Liver (tissue), 9 donors: ENCODE results near the gene TEX12. TPM values are rescaled to one million over a fixed set of nuclear protein-coding genes. Genes with fewer than 3 reads are reported as not detected.

Experiments used
- DNase-seq: peaks from one replicate; pipeline ENCODE4 v3.0.0-alpha.2; 2017; ENCODE audit warnings: low spot score
- H3K27ac ChIP-seq, 2 donors: one replicate each; pipeline ENCODE4 v1.7.0; 2013; ENCODE audit warnings: inconsistent platforms in 2 of 2, low read length in 2 of 2, control low read depth in 1 of 2, low read depth in 1 of 2, mild to moderate bottlenecking in 1 of 2
- H3K27me3 ChIP-seq, 4 donors: one replicate each; pipeline versions ENCODE4 v1.6.1 to v1.7.0; 2013; ENCODE audit warnings: low read length in 3 of 4, inconsistent platforms in 1 of 4, mild to moderate bottlenecking in 1 of 4, moderate library complexity in 1 of 4; ENCODE audit not compliant: control insufficient read depth in 4 of 4, insufficient read depth in 4 of 4
- H3K36me3 ChIP-seq, 4 donors: one replicate each; pipeline versions ENCODE4 v1.6.1 to v1.7.0; 2013; ENCODE audit warnings: low read length in 3 of 4, mild to moderate bottlenecking in 3 of 4, low read depth in 1 of 4, moderate library complexity in 1 of 4; ENCODE audit not compliant: control insufficient read depth in 4 of 4, insufficient read depth in 3 of 4
- H3K4me1 ChIP-seq, 4 donors: one replicate each; pipeline versions ENCODE4 v1.6.1 to v1.7.0; 2013; ENCODE audit warnings: low read length in 3 of 4, mild to moderate bottlenecking in 3 of 4, moderate library complexity in 1 of 4; ENCODE audit not compliant: control insufficient read depth in 4 of 4, insufficient read depth in 4 of 4
- H3K4me3 ChIP-seq, 3 donors: one replicate each; pipeline versions ENCODE4 v1.6.1 to v1.7.0; 2013; ENCODE audit warnings: low read length in 3 of 3, control low read depth in 1 of 3, low read depth in 1 of 3, mild to moderate bottlenecking in 1 of 3
- H3K9ac ChIP-seq, 2 donors: one replicate each; pipeline ENCODE4 v1.7.0; 2013; ENCODE audit warnings: low read length in 2 of 2, mild to moderate bottlenecking in 2 of 2, moderate library complexity in 2 of 2, control low read depth in 1 of 2, low read depth in 1 of 2
- H3K9me3 ChIP-seq, 4 donors: one replicate each; pipeline versions ENCODE4 v1.6.1 to v1.7.0; 2013; ENCODE audit warnings: low read length in 3 of 4; ENCODE audit not compliant: control insufficient read depth in 4 of 4
- ATF3 ChIP-seq: IDR thresholded peaks from 2 replicates; pipeline ENCODE4 v1.6.1; 2016; ENCODE audit warnings: antibody characterized with exemption
- EGR1 ChIP-seq, 2 donors: IDR thresholded peaks; 2 replicates each; pipeline ENCODE4 v1.6.1; 2016 to 2018; ENCODE audit warnings: antibody characterized with exemption in 2 of 2, low read depth in 2 of 2
- FOXA1 ChIP-seq: IDR thresholded peaks from 2 replicates; pipeline ENCODE4 v1.6.1; 2016; ENCODE audit warnings: antibody characterized with exemption
- FOXA2 ChIP-seq: IDR thresholded peaks from 2 replicates; pipeline ENCODE4 v1.6.1; 2016; ENCODE audit warnings: antibody characterized with exemption
- GABPA ChIP-seq, 2 donors: IDR thresholded peaks in 1 of 2; conservative IDR thresholded peaks in 1 of 2; 2 replicates each; pipeline ENCODE4 v1.6.1; 2016; ENCODE audit warnings: antibody characterized with exemption in 2 of 2, mild to moderate bottlenecking in 1 of 2, moderate library complexity in 1 of 2
- HNF4A ChIP-seq, 2 donors: conservative IDR thresholded peaks; 2 replicates each; pipeline ENCODE4 v1.6.1; 2016; ENCODE audit warnings: antibody characterized with exemption in 2 of 2, mild to moderate bottlenecking in 2 of 2
- HNF4G ChIP-seq: IDR thresholded peaks from 2 replicates; pipeline ENCODE4 v1.6.1; 2016; ENCODE audit warnings: antibody characterized with exemption
- JUND ChIP-seq, 2 donors: IDR thresholded peaks; 2 replicates each; pipeline ENCODE4 v1.6.1; 2016; ENCODE audit warnings: antibody characterized with exemption in 2 of 2
- NR2F2 ChIP-seq: IDR thresholded peaks from 2 replicates; pipeline ENCODE4 v1.6.1; 2016; ENCODE audit warnings: antibody characterized with exemption
- RAD21 ChIP-seq, 2 donors: IDR thresholded peaks; 2 replicates each; pipeline ENCODE4 v1.6.1; 2016; ENCODE audit warnings: antibody characterized with exemption in 2 of 2, mild to moderate bottlenecking in 2 of 2
- RXRA ChIP-seq, 2 donors: IDR thresholded peaks; 2 replicates each; pipeline ENCODE4 v1.6.1; 2017 to 2018; ENCODE audit warnings: antibody characterized with exemption in 2 of 2, mild to moderate bottlenecking in 1 of 2
- SP1 ChIP-seq: IDR thresholded peaks from 2 replicates; pipeline ENCODE4 v1.6.1; 2018; ENCODE audit warnings: antibody characterized with exemption, mild to moderate bottlenecking
- TAF1 ChIP-seq: conservative IDR thresholded peaks from 2 replicates; pipeline ENCODE4 v1.6.1; 2016; ENCODE audit warnings: antibody characterized with exemption, mild to moderate bottlenecking
- YY1 ChIP-seq: IDR thresholded peaks from 2 replicates; pipeline ENCODE4 v1.6.1; 2016; ENCODE audit warnings: antibody characterized with exemption, mild to moderate bottlenecking
- WGBS: extraction: QIAGEN DNeasy Blood & Tissue Kit; methylation state at CpG from one replicate; pipeline ENCODE4 v1.1.7; 2013; 5-methylcytosine and 5-hydroxymethylcytosine counted together
- polyA plus RNA-seq, 2 donors: library from polyadenylated mRNA; stranded (reverse) in 1 of 2; unstranded in 1 of 2; fragments of 200-250 nt in 1 of 2; fragments of >200 nt in 1 of 2; fragmentation: Nextera tagmentation in 1 of 2; extraction: Ambion mirVana in 1 of 2; gene quantifications; one replicate each; pipeline versions ENCODE4 v1.2.1 to v1.2.3, GENCODE V29; 2013 to 2015
- total RNA-seq, 2 donors: library from RNA; depleted of rRNA; stranded (reverse); fragments of >200 nt; gene quantifications; one replicate each; pipeline ENCODE4 v1.2.3, GENCODE V29; 2014
- TF ChIP-seq, protein P1 (sequence below): IDR thresholded peaks from 2 replicates; pipeline ENCODE4 v1.6.1; 2016; ENCODE audit warnings: antibody characterized with exemption, mild to moderate bottlenecking
- TF ChIP-seq, protein P2 (sequence below): IDR thresholded peaks from 2 replicates; pipeline ENCODE4 v1.6.1; 2016; ENCODE audit warnings: antibody characterized with exemption
- TF ChIP-seq, protein P3 (sequence below): IDR thresholded peaks from 2 replicates; pipeline ENCODE4 v1.6.1; 2016; ENCODE audit warnings: antibody characterized with exemption
- TF ChIP-seq, protein P4 (sequence below): fragments of 150-350 bp; IDR thresholded peaks from 2 replicates; pipeline ENCODE4 v1.5.1; 2017; ENCODE audit warnings: improper control_type of control experiment, low read depth, low read length; ENCODE audit not compliant: missing input control
- donor health status: healthy.
- donor health status: healthy.
- donor health status: healthy.
- donor health status: healthy.
- donor health status: healthy.

Gene TEX12
- total and polyA plus RNA-seq, 4 donors: 0.07 to 0.42 (median 0.29) TPM; not detected in 1

DNA sequence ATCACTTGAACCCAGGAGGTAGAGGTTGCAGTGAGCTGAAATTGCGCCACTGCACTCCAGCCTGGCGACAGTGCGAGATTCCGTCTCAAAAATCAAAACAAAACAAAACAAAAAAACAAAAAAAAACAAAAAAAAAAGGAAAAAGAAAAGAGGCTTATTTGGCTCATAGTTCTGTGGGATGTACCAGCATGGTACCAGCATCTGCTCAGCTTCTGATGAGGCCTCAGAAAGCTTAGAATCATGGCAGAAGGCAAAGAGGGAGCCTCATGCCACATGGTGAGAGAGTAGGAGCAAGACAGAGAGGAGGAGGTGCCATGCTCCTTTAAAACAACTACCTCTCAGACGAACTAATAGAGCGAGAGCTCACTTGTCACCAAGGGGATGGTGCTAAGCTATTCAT, 48.4 kb downstream of the TEX12 start:
- DNase-seq: no peak
- H3K4me1 ChIP-seq: peaks cover 6 to 75% (median 51%) of the 10 kb centered on the region in 4 donors
- no peaks in the 10 kb centered on the region for H3K9me3 ChIP-seq
- no peak overlapping the region for H3K9ac ChIP-seq
- WGBS: 81% methylated on average over 6 of the region's 6 CpGs
- peaks cover 0 to 10% (median 4%) of the 10 kb centered on the region in 4 donors for H3K36me3 ChIP-seq
- H3K4me3 ChIP-seq: no peak overlapping the region
- no peaks in the 10 kb centered on the region for H3K27me3 ChIP-seq
- TF ChIP-seq JUND (IDR thresholded peaks at IDR 0.05) (no peak), YY1 (no peak), SP1 (no peak), HNF4G (no peak), NR2F2 (no peak), EGR1 (IDR thresholded peaks at IDR 0.05; ENCODE audit: low read depth in 2 of 2) (no peak), ATF3 (no peak), HNF4A (conservative IDR thresholded peaks at IDR 0.05) (no peak), RXRA (IDR thresholded peaks at IDR 0.05) (no peak), FOXA2 (no peak), FOXA1 (no peak), TAF1 (no peak), RAD21 (IDR thresholded peaks at IDR 0.05) (no peak), GABPA (IDR thresholded peaks at IDR 0.05 in 1 of 2, conservative IDR thresholded peaks at IDR 0.05 in 1 of 2) (no peak)
- TF ChIP-seq, protein P1, sequence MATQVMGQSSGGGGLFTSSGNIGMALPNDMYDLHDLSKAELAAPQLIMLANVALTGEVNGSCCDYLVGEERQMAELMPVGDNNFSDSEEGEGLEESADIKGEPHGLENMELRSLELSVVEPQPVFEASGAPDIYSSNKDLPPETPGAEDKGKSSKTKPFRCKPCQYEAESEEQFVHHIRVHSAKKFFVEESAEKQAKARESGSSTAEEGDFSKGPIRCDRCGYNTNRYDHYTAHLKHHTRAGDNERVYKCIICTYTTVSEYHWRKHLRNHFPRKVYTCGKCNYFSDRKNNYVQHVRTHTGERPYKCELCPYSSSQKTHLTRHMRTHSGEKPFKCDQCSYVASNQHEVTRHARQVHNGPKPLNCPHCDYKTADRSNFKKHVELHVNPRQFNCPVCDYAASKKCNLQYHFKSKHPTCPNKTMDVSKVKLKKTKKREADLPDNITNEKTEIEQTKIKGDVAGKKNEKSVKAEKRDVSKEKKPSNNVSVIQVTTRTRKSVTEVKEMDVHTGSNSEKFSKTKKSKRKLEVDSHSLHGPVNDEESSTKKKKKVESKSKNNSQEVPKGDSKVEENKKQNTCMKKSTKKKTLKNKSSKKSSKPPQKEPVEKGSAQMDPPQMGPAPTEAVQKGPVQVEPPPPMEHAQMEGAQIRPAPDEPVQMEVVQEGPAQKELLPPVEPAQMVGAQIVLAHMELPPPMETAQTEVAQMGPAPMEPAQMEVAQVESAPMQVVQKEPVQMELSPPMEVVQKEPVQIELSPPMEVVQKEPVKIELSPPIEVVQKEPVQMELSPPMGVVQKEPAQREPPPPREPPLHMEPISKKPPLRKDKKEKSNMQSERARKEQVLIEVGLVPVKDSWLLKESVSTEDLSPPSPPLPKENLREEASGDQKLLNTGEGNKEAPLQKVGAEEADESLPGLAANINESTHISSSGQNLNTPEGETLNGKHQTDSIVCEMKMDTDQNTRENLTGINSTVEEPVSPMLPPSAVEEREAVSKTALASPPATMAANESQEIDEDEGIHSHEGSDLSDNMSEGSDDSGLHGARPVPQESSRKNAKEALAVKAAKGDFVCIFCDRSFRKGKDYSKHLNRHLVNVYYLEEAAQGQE: no peak
- TF ChIP-seq, protein P2, sequence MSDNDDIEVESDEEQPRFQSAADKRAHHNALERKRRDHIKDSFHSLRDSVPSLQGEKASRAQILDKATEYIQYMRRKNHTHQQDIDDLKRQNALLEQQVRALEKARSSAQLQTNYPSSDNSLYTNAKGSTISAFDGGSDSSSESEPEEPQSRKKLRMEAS: no peak
- TF ChIP-seq, protein P3, sequence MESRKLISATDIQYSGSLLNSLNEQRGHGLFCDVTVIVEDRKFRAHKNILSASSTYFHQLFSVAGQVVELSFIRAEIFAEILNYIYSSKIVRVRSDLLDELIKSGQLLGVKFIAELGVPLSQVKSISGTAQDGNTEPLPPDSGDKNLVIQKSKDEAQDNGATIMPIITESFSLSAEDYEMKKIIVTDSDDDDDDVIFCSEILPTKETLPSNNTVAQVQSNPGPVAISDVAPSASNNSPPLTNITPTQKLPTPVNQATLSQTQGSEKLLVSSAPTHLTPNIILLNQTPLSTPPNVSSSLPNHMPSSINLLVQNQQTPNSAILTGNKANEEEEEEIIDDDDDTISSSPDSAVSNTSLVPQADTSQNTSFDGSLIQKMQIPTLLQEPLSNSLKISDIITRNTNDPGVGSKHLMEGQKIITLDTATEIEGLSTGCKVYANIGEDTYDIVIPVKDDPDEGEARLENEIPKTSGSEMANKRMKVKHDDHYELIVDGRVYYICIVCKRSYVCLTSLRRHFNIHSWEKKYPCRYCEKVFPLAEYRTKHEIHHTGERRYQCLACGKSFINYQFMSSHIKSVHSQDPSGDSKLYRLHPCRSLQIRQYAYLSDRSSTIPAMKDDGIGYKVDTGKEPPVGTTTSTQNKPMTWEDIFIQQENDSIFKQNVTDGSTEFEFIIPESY: no peak
- TF ChIP-seq, protein P4, sequence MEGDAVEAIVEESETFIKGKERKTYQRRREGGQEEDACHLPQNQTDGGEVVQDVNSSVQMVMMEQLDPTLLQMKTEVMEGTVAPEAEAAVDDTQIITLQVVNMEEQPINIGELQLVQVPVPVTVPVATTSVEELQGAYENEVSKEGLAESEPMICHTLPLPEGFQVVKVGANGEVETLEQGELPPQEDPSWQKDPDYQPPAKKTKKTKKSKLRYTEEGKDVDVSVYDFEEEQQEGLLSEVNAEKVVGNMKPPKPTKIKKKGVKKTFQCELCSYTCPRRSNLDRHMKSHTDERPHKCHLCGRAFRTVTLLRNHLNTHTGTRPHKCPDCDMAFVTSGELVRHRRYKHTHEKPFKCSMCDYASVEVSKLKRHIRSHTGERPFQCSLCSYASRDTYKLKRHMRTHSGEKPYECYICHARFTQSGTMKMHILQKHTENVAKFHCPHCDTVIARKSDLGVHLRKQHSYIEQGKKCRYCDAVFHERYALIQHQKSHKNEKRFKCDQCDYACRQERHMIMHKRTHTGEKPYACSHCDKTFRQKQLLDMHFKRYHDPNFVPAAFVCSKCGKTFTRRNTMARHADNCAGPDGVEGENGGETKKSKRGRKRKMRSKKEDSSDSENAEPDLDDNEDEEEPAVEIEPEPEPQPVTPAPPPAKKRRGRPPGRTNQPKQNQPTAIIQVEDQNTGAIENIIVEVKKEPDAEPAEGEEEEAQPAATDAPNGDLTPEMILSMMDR: no peak
- H3K27ac ChIP-seq: peak overlapping the region; percentile 64 to 85
